Brain microvascular endothelial cell (primary cell): ENCODE results near the gene TGM2.

ENCODE experiments used
- DNase-seq: peaks from one replicate; pipeline ENCODE4 v3.0.0-alpha.2; 2020
- H3K27ac ChIP-seq: fragments of 250-450 bp; sonication (Bioruptor Pico); 2 replicates; pipeline ENCODE4 v1.5.1; 2020; ENCODE audit warnings: mild to moderate bottlenecking, moderate library complexity
- H3K27me3 ChIP-seq: fragments of 250-450 bp; sonication (Bioruptor Pico); replicated peaks from 2 replicates; pipeline ENCODE4 v1.5.1; 2020; ENCODE audit warnings: mild to moderate bottlenecking
- H3K36me3 ChIP-seq: fragments of 250-450 bp; sonication (Bioruptor Pico); replicated peaks from 2 replicates; pipeline ENCODE4 v1.5.1; 2020; ENCODE audit warnings: mild to moderate bottlenecking
- H3K4me3 ChIP-seq: 2 replicates; pipeline ENCODE4 v1.5.1; 2011; ENCODE audit warnings: low read depth, mild to moderate bottlenecking, control low read depth, low read length, moderate library complexity
- in situ Hi-C: cut with HindIII; loops from 2 replicates; pipeline ENCODE4 v1.10.0; 2017; ENCODE audit warnings: low sequenced_read_pairs, low pct_ligation_motif_present
- TF ChIP-seq, protein P1 (sequence below): IDR thresholded peaks from 2 replicates; pipeline ENCODE4 v1.5.1; 2011; ENCODE audit warnings: low read depth, mild to moderate bottlenecking, moderate library complexity, low read length, control low read depth, inconsistent platforms; ENCODE audit errors: missing control alignments

The TGM2 gene

GRCh38 chr20:38083338-38084048 is 81.6 kb downstream of the TGM2 start:
- in situ Hi-C loops: no loop called here
- H3K36me3 ChIP-seq: peaks cover 16% of the 10 kb centered on the region

GRCh38 chr20:38082894-38083293 is 82.2 kb downstream of the TGM2 start:
- peaks cover 12% of the 10 kb centered on the region for H3K36me3 ChIP-seq
- in situ Hi-C loops: no loop called here
- no peak for DNase-seq
- H3K27ac ChIP-seq: peak overlapping the region; percentile 95
- H3K27me3 ChIP-seq: no peaks in the 10 kb centered on the region
- H3K4me3 ChIP-seq: no peak overlapping the region
- TF ChIP-seq, protein P1, sequence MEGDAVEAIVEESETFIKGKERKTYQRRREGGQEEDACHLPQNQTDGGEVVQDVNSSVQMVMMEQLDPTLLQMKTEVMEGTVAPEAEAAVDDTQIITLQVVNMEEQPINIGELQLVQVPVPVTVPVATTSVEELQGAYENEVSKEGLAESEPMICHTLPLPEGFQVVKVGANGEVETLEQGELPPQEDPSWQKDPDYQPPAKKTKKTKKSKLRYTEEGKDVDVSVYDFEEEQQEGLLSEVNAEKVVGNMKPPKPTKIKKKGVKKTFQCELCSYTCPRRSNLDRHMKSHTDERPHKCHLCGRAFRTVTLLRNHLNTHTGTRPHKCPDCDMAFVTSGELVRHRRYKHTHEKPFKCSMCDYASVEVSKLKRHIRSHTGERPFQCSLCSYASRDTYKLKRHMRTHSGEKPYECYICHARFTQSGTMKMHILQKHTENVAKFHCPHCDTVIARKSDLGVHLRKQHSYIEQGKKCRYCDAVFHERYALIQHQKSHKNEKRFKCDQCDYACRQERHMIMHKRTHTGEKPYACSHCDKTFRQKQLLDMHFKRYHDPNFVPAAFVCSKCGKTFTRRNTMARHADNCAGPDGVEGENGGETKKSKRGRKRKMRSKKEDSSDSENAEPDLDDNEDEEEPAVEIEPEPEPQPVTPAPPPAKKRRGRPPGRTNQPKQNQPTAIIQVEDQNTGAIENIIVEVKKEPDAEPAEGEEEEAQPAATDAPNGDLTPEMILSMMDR: no peak

More at GRCh38 chr20:38083338-38084048, 81.6 kb downstream of the TGM2 start:
- Histone ChIP-seq H3K27ac (peak overlapping the region; percentile 95), H3K27me3 (no peaks in the 10 kb centered on the region), H3K4me3 (no peak overlapping the region)
- TF ChIP-seq, protein P1: no peak
- DNase-seq: peak; percentile 67

DNA sequence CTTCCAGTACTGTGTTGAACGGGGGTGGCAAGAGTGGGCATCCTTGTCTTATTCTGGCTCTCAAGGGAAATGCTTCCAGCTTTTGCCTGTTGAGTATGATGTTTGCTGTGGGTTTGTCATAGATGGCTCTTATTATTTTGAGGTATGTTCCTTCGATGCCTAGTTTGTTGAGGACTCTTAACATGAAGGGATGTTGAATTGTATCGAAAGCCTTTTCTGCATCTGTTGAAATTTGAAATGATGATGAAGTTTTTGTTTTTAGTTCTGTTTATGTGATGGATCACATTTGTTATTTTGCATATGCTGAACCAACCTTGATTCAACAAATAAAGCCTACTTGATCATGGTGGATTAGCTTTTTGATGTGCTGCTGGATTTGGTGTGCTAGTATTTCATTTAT is 83.5 kb downstream of the TGM2 start:
- in situ Hi-C loops: no loop called here
- Histone ChIP-seq H3K27me3 (no peaks in the 10 kb centered on the region), H3K36me3 (peaks cover 14% of the 10 kb centered on the region), H3K27ac (no peak overlapping the region), H3K4me3 (no peak overlapping the region)
- TF ChIP-seq, protein P1: no peak
- no peak for DNase-seq

- DNase-seq: no peak
- in situ Hi-C loops: no loop called here
- H3K36me3 ChIP-seq: peaks cover 12% of the 10 kb centered on the region
These were observed 85.7 kb downstream of the TGM2 start for GRCh38 chr20:38079353-38079752.

GRCh38 chr20:38078084-38078483 is 87.0 kb downstream of the TGM2 start:
- Histone ChIP-seq H3K27me3 (no peaks in the 10 kb centered on the region), H3K27ac (no peak overlapping the region), H3K36me3 (peaks cover 12% of the 10 kb centered on the region), H3K4me3 (no peak overlapping the region)
- DNase-seq: no peak
- in situ Hi-C loops: no loop called here
- TF ChIP-seq, protein P1: no peak

More at GRCh38 chr20:38079353-38079752, 85.7 kb downstream of the TGM2 start:
- no peaks in the 10 kb centered on the region for H3K27me3 ChIP-seq
- no peak overlapping the region for H3K27ac ChIP-seq
- TF ChIP-seq, protein P1: no peak
- H3K4me3 ChIP-seq: no peak overlapping the region
